Lower leg skin (tissue), 4 donors: Measurements from ENCODE around the gene ZNF79. TPM values are rescaled to one million over a fixed set of nuclear protein-coding genes. Genes with fewer than 3 reads are reported as not detected.

Source experiments
- DNase-seq, 2 donors: peaks; one replicate each; pipeline ENCODE4 v3.0.0-alpha.2; 2019; ENCODE audit warnings: low spot score in 2 of 2
- H3K4me3 ChIP-seq: fragments of 200-600 bp; sonication (generic); 2 replicates; pipeline ENCODE4 v1.5.1; 2017; ENCODE audit warnings: mild to moderate bottlenecking, low read depth; ENCODE audit not compliant: poor library complexity, severe bottlenecking
- CTCF ChIP-seq, 3 donors: fragments of 450-650 bp; IDR thresholded peaks; one replicate each; pipeline ENCODE4 v1.5.1; 2016; ENCODE audit warnings: antibody characterized with exemption in 3 of 3, mild to moderate bottlenecking in 3 of 3, moderate library complexity in 2 of 3
- POLR2A ChIP-seq, 2 donors: fragments of 450-650 bp; IDR thresholded peaks; one replicate each; pipeline ENCODE4 v1.6.1; 2016 to 2017; ENCODE audit warnings: antibody characterized with exemption in 2 of 2, mild to moderate bottlenecking in 1 of 2, moderate library complexity in 1 of 2
- WGBS, 2 donors: methylation state at CpG; one replicate each; pipeline ENCODE4 v1.1.5; 2018; 5-methylcytosine and 5-hydroxymethylcytosine counted together
- intact Hi-C: fragments of 100-400 bp; cut with DNase I; formaldehyde crosslinking; loops from one replicate; pipeline ENCODE4 v1.15.0; 2023; ENCODE audit warnings: low total_unique reads
- total RNA-seq, 4 donors: library from RNA; depleted of rRNA; stranded (reverse); fragments of >200 nt; gene quantifications; one replicate each; pipeline ENCODE4 v1.1.0, GENCODE V29; 2016

Gene ZNF79
- total RNA-seq, 4 donors from 2014 or later = 9.2 to 12.1 (median 9.8) TPM

- TF ChIP-seq POLR2A (IDR thresholded peaks at IDR 0.05) (no peak), CTCF (IDR thresholded peaks at IDR 0.05) (no peak)
- H3K4me3 ChIP-seq = no peak overlapping the region
- WGBS, 2 donors = 88 to 96% methylated on average over 8 of the region's 8 CpGs
- DNase-seq = no peak
- intact Hi-C loops = no loop called here
Measured at GRCh38 chr9:127430415-127430814, 6.2 kb downstream of the ZNF79 start.

GRCh38 chr9:127437497-127438264 lies 13.5 kb downstream of the ZNF79 start:
- no peak for DNase-seq
- WGBS, 2 donors = 87 to 94% methylated on average over 12 of the region's 12 CpGs
- H3K4me3 ChIP-seq = no peak overlapping the region
- TF ChIP-seq CTCF (IDR thresholded peaks at IDR 0.05) (no peak), POLR2A (IDR thresholded peaks at IDR 0.05) (no peak)
- intact Hi-C loops = no loop called here

- TF ChIP-seq POLR2A (IDR thresholded peaks at IDR 0.05) = no peak
- no peak for TF ChIP-seq CTCF (IDR thresholded peaks at IDR 0.05)
- intact Hi-C loops = no loop called here
- H3K4me3 ChIP-seq = no peak overlapping the region
- no peak for DNase-seq
- 84 to 90% methylated on average over 9 of the region's 9 CpGs for WGBS, 2 donors
Measured at GRCh38 chr9:127438394-127438793, 14.2 kb downstream of the ZNF79 start.

- intact Hi-C loops = no loop called here
- 92 to 93% methylated on average over 17 of the region's 17 CpGs for WGBS, 2 donors
- TF ChIP-seq POLR2A (IDR thresholded peaks at IDR 0.05) (no peak), CTCF (IDR thresholded peaks at IDR 0.05) (no peak)
- no peak overlapping the region for H3K4me3 ChIP-seq
- DNase-seq = no peak
Measured at GRCh38 chr9:127444283-127444920, 20.2 kb downstream of the ZNF79 start.

GRCh38 chr9:127444921-127445850 lies 21.0 kb downstream of the ZNF79 start:
- H3K4me3 ChIP-seq = no peak overlapping the region
- 91 to 92% methylated on average over 15 of the region's 15 CpGs for WGBS, 2 donors
- intact Hi-C loops = no loop called here
- no peak for DNase-seq
- TF ChIP-seq CTCF (IDR thresholded peaks at IDR 0.05) = no peak
